ENCODE data around the gene QSOX2. TPM values are rescaled to one million over a fixed set of nuclear protein-coding genes. Genes with fewer than 3 reads are reported as not detected.

The QSOX2 gene
- total and polyA plus RNA-seq, 8 donors: 1.5 to 33.5 (median 5.4) TPM

DNA sequence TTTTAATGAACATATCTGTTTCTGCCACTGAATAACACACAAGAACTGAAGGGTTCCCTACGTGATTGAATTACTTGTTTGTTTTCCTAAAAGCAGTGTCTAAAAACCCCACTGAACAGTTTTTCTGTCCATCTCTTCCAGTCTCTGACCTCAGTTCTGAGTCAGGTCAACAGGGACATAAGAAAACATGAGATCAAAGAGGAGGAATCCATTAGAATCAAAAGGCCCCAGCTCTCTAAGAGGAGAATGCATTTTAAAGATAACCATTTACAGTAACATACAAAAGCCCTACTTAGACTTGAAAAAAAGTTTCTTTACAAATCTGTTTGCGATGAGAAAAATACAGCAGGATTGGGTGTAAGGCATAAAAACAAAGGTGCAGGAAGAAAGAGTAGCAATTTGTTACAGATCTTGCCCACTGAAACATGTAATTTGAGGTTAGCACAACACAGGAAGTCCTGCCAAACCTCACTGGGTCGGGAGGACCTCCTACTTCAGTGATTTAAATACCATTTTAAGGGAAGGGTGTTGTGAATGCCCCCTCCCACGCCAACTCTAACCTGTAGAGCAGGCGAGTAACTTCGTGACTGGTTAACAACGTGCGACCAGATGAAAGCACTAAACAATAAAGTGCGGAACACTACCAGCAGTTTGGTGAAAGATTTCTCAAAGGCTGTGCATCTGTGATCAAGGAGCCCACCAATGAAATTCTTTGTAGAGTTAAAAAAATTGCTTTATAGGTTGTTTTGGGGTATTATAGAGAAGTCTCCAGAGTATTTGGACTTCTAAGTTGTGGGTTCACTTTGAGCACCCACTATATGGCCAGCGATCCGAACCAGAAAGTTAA is 1.3 kb downstream of the QSOX2 start:
- H3K4me3 ChIP-seq: peak overlapping the region; percentile 80 to 97 (median 88)
- H3K27ac ChIP-seq: no peak overlapping the region

DNA sequence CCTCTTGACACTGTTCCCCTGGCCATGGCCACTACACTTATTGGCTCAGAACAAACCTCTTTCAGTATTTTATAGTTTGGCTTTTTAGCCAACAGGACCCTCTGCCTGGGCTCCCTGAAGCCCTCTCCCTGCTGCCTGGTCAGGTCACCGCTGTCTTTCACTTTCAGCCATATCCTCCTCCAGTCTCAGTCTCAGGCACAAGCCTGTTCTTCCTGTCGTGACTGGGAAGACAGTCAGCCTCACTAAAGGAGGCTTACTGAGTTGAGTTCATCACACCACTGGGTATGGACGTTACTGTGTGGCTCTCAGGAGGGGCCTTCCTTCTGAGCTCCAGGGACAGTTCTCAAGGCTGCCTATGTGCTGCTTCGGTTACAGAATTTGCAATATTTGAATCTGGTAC is 2.0 kb downstream of the QSOX2 start:
- intact Hi-C loops (cut with DNase I; ENCODE audit: low total_unique reads): no loop called here
- no peaks in the 10 kb centered on the region for H3K9me3 ChIP-seq
- no peak overlapping the region for H3K27ac ChIP-seq
- WGBS, 5 donors: 74 to 85% (median 78%) methylated on average over 4 of the region's 4 CpGs
- H3K4me1 ChIP-seq: peaks cover 14 to 56% (median 43%) of the 10 kb centered on the region in 4 donors
- no peaks in the 10 kb centered on the region for H3K36me3 ChIP-seq
- no peak overlapping the region for H3K4me3 ChIP-seq
- DNase-seq: no peak
- H3K27me3 ChIP-seq: no peaks in the 10 kb centered on the region
- TF ChIP-seq POLR2A (IDR thresholded peaks at IDR 0.05): no peak
- TF ChIP-seq, protein P1, sequence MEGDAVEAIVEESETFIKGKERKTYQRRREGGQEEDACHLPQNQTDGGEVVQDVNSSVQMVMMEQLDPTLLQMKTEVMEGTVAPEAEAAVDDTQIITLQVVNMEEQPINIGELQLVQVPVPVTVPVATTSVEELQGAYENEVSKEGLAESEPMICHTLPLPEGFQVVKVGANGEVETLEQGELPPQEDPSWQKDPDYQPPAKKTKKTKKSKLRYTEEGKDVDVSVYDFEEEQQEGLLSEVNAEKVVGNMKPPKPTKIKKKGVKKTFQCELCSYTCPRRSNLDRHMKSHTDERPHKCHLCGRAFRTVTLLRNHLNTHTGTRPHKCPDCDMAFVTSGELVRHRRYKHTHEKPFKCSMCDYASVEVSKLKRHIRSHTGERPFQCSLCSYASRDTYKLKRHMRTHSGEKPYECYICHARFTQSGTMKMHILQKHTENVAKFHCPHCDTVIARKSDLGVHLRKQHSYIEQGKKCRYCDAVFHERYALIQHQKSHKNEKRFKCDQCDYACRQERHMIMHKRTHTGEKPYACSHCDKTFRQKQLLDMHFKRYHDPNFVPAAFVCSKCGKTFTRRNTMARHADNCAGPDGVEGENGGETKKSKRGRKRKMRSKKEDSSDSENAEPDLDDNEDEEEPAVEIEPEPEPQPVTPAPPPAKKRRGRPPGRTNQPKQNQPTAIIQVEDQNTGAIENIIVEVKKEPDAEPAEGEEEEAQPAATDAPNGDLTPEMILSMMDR (IDR thresholded peaks at IDR 0.05): no peak
- TF ChIP-seq EP300 (IDR thresholded peaks at IDR 0.05): no peak
- TF ChIP-seq POLR2AphosphoS5 (IDR thresholded peaks at IDR 0.05): no peak

More for the DNA sequence above, 1.3 kb downstream of the QSOX2 start:
- no peaks in the 10 kb centered on the region for H3K36me3 ChIP-seq
- TF ChIP-seq, protein P1 (IDR thresholded peaks at IDR 0.05): no peak
- TF ChIP-seq POLR2A (IDR thresholded peaks at IDR 0.05) (no peak), EP300 (IDR thresholded peaks at IDR 0.05) (no peak), POLR2AphosphoS5 (IDR thresholded peaks at IDR 0.05) (no peak)
- H3K27me3 ChIP-seq: no peaks in the 10 kb centered on the region
- no peaks in the 10 kb centered on the region for H3K9me3 ChIP-seq
- peak in 1 of 2 donors; percentile 44 for DNase-seq
- intact Hi-C loops (cut with DNase I; ENCODE audit: low total_unique reads): no loop called here
- H3K4me1 ChIP-seq: peaks cover 14 to 49% (median 40%) of the 10 kb centered on the region in 4 donors
- 30 to 38% (median 37%) methylated on average over 11 of the region's 11 CpGs for WGBS, 5 donors

DNA sequence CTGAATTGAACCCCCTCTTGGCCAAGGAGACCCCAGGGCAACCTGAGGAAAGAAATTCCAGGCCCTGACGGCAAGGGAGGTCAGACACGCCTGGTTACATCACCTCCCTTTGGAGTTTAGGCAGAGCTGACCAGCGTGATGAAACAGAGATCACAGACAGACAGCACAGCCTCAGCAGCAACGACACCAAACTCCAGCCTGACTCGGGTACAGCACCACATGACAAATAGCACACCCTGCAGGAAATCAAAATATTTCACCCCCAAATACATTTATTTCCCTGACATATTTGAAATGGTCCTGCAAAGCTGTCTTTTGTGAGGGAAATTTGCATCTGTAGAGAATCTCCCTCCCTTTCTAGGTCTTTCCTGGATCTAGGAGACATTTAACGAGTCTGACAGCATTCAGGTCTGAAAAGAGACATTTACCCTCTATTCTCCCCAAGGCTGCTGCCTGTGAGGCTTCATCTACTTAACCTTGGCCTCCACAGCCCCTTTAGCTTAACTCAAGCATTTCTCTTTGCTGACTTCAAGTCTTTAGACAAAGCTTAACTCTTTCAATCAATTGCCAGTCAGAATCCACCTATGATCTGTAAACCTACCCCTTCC is 2.6 kb downstream of the QSOX2 start:
- peaks cover 14 to 62% (median 43%) of the 10 kb centered on the region in 4 donors for H3K4me1 ChIP-seq
- DNase-seq: no peak
- H3K4me3 ChIP-seq: no peak overlapping the region
- no peak overlapping the region for H3K27ac ChIP-seq
- no peaks in the 10 kb centered on the region for H3K9me3 ChIP-seq
- intact Hi-C loops (cut with DNase I; ENCODE audit: low total_unique reads): no loop called here
- TF ChIP-seq, protein P1 (IDR thresholded peaks at IDR 0.05): no peak
- no peak for TF ChIP-seq POLR2AphosphoS5 (IDR thresholded peaks at IDR 0.05)
- TF ChIP-seq EP300 (IDR thresholded peaks at IDR 0.05): no peak
- no peak for TF ChIP-seq POLR2A (IDR thresholded peaks at IDR 0.05)
- H3K27me3 ChIP-seq: no peaks in the 10 kb centered on the region
- H3K36me3 ChIP-seq: no peaks in the 10 kb centered on the region
- 71 to 75% (median 73%) methylated on average over 6 of the region's 6 CpGs for WGBS, 5 donors

DNA sequence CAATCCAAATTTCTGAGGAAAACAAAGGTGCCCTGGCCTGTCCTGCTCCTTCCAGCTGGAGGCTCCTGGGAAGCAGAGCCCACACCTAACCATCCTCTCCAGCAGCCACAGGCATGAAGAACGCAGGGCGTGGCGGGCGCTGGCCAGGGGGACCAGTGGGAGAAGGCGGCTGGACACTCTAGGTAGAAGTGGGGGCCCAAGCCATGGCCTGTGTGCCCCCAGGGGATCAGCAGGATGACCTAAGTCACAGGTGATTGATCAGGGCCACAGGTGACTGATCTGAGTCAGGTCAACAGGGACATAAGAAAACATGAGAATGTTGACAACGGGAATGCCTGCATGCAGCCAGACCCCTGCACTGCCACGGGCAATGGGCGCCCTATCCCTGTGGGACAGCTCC is 3.4 kb downstream of the QSOX2 start:
- no peak for DNase-seq
- H3K36me3 ChIP-seq: peaks cover 0 to 3% (median 2%) of the 10 kb centered on the region in 4 donors
- H3K4me3 ChIP-seq: no peak overlapping the region
- peaks cover 14 to 62% (median 43%) of the 10 kb centered on the region in 4 donors for H3K4me1 ChIP-seq
- H3K27ac ChIP-seq: no peak overlapping the region
- intact Hi-C loops (cut with DNase I; ENCODE audit: low total_unique reads): no loop called here
- TF ChIP-seq POLR2A (IDR thresholded peaks at IDR 0.05) (no peak), EP300 (IDR thresholded peaks at IDR 0.05) (no peak), POLR2AphosphoS5 (IDR thresholded peaks at IDR 0.05) (no peak)
- TF ChIP-seq, protein P1 (IDR thresholded peaks at IDR 0.05): no peak
- 85 to 91% (median 87%) methylated on average over 8 of the region's 8 CpGs for WGBS, 5 donors
- no peaks in the 10 kb centered on the region for H3K27me3 ChIP-seq
- no peaks in the 10 kb centered on the region for H3K9me3 ChIP-seq

All from stomach (tissue), 9 donors.